Posterior vena cava (tissue), 2 donors: ENCODE measurements around the gene HDAC8. TPM values are rescaled to one million over a fixed set of nuclear protein-coding genes. Genes with fewer than 3 reads are reported as not detected.
"Not testable (repeated sequence)": the region's sequence is repeated elsewhere in the genome, so short reads cannot be mapped to it uniquely, and the experiment has no call there.

ENCODE experiments used
- DNase-seq: peaks from one replicate; pipeline ENCODE4 v3.0.0-alpha.2; 2020; ENCODE audit warnings: low spot score
- intact Hi-C, 2 donors: fragments of 100-400 bp; cut with DNase I; formaldehyde crosslinking; loops; one replicate each; pipeline versions ENCODE4 v1.14.1 to v1.14.2; 2022 to 2023
- long read RNA-seq, 2 donors: library from polyadenylated mRNA; unstranded; transcript quantifications; one replicate each; pipeline ENCODE4 v2.0.0, GENCODE V29; 2020 to 2021
- total RNA-seq, 2 donors: library from RNA; stranded (reverse); fragmentation: NEBNext Ultra II Directional; extraction: Animal tissue kit (Norgen Biotek cat#: 25700); gene quantifications; one replicate each; pipeline ENCODE4 v1.2.1, GENCODE V29; 2021
- donor health status: DM: yes; HTN: yes; CAD: no.
- donor health status: DM: yes; HTN: yes; CAD: no.

The HDAC8 gene
- total RNA-seq, result 10 to 100 TPM; 24.7 to 25.6 TPM
- long read RNA-seq, donor 1, partial matches to known transcripts, result 0 of 6 reads
- long read RNA-seq, donor 1, other reads (novel, unspliced or antisense), result 5 of 6 reads
- long read RNA-seq, donor 2, full-length matches to known transcripts, result 33 of 41 reads
- long read RNA-seq, donor 2, partial matches to known transcripts, result 0 of 41 reads
- long read RNA-seq, donor 2, other reads (novel, unspliced or antisense), result 8 of 41 reads

- intact Hi-C loops, result no loop called here
- DNase-seq, result peak; percentile 91
Observed at GRCh38 chrX:72572248-72573157, at the start of gene HDAC8. Gene HDAC8, minus strand, starts transcription at chrX:72572843. Its CDS starts 82 bp downstream, at chrX:72572761.

- intact Hi-C loops, result no loop called here
- DNase-seq, result no peak
Observed at GRCh38 chrX:72621625-72622485, 49.2 kb upstream of the HDAC8 start.

GRCh38 chrX:72621163-72621562, 48.5 kb upstream of the HDAC8 start:
- intact Hi-C loops, result no loop called here
- DNase-seq, result no peak

GRCh38 chrX:72620550-72621145, 48.0 kb upstream of the HDAC8 start:
- no peak for DNase-seq
- intact Hi-C loops, result no loop called here

- DNase-seq, result no peak
- intact Hi-C loops, result no loop called here
Observed at GRCh38 chrX:72609313-72609712, 36.7 kb upstream of the HDAC8 start.

GRCh38 chrX:72604705-72605104, 32.1 kb upstream of the HDAC8 start:
- intact Hi-C loops, result no loop called here
- DNase-seq, result no peak

- no peak for DNase-seq
- intact Hi-C loops, result no loop called here
Observed at GRCh38 chrX:72604112-72604511, 31.5 kb upstream of the HDAC8 start.

- intact Hi-C loops, DNase-seq: not testable (repeated sequence)
Observed at GRCh38 chrX:72591038-72591437, 18.4 kb upstream of the HDAC8 start.

- DNase-seq, result no peak
- intact Hi-C loops, result no loop called here
Observed at GRCh38 chrX:72584163-72584562, 11.5 kb upstream of the HDAC8 start.

GRCh38 chrX:72576141-72576894, 3.7 kb upstream of the HDAC8 start:
- intact Hi-C loops, result no loop called here
- DNase-seq, result no peak

GRCh38 chrX:72573158-72573511, 492 bp upstream of the HDAC8 start:
- intact Hi-C loops, result no loop called here
- DNase-seq, result no peak

- no peak for DNase-seq
- intact Hi-C loops, result no loop called here
Observed at GRCh38 chrX:72569786-72570185, 2.9 kb downstream of the HDAC8 start.

- no peak for DNase-seq
- intact Hi-C loops, result no loop called here
Observed at GRCh38 chrX:72568406-72569092, 4.1 kb downstream of the HDAC8 start.

- intact Hi-C loops, result no loop called here
- no peak for DNase-seq
Observed at GRCh38 chrX:72566448-72566847, 6.2 kb downstream of the HDAC8 start.

- intact Hi-C loops, DNase-seq: not testable (repeated sequence)
Observed at GRCh38 chrX:72559655-72560054, 13.0 kb downstream of the HDAC8 start.

GRCh38 chrX:72554448-72555140, 18.0 kb downstream of the HDAC8 start:
- intact Hi-C loops, result no loop called here
- DNase-seq, result no peak

- intact Hi-C loops, DNase-seq: not testable (repeated sequence)
Observed at GRCh38 chrX:72552443-72552842, 20.2 kb downstream of the HDAC8 start.

GRCh38 chrX:72545990-72546389, 26.7 kb downstream of the HDAC8 start:
- no peak for DNase-seq
- intact Hi-C loops, result no loop called here
